Kidney tubule cell (primary cell): Measurements from ENCODE around the gene IQCK.
"Not testable (repeated sequence)": the region's sequence is repeated elsewhere in the genome, so short reads cannot be mapped to it uniquely, and the experiment has no call there.

Source experiments
- DNase-seq: peaks from one replicate; pipeline ENCODE4 v3.0.0-alpha.2; 2018; ENCODE audit warnings: low spot score

The IQCK gene

GRCh38 chr16:19717741-19718623, at the start of gene IQCK, which contains the start of gene KNOP1:
IQCK (plus strand) TSS chr16:19718271; CDS start chr16:19718307, 36 bp downstream.
KNOP1 (minus strand) TSS chr16:19718227; CDS start chr16:19715035, 3,192 bp downstream.
- DNase-seq: peak; percentile 92

DNA sequence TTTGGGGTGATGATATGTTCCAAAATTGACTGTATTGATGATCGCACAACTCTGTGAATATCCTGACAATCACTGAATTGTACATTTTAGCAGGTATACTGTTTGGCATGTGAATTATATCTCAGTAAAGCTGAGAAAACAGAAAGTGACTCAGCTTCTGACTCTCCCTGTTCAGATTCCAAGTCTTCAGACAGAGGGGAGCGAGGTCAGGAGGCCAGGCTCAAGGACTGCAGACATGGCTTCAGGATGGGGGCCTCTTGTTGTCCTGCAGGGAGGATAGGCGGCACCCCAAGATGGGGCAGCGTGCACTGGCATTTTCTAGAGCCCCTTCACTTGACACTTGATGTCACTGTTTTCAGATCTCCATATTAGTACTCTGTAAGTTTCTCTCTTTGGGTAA, 45.7 kb upstream of the IQCK start:
- no peak for DNase-seq

DNA sequence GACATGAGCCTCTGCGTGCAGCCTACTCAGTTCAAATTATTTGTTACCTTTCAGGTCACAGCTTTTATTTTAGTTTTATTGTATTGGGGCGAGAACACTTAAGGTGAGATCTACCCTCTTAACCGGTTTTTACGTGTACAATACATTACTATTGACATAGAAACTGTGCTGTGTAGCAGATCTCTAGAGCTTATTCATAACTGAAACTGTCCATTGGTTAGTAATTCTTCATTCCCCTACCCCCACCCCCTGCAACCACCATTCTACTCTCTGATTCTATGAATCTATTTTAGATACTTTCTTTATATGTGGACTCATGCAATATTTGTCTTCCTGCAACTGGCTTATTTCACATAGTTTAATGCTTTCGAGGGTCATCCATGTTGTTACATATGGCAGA, 43.6 kb upstream of the IQCK start:
- no peak for DNase-seq

GRCh38 chr16:19677402-19677801, 40.7 kb upstream of the IQCK start:
- DNase-seq: no peak

- no peak for DNase-seq
Observed at GRCh38 chr16:19678804-19679203, 39.3 kb upstream of the IQCK start.

- not testable (repeated sequence) for DNase-seq
Observed at GRCh38 chr16:19679281-19679680, 38.8 kb upstream of the IQCK start.

DNA sequence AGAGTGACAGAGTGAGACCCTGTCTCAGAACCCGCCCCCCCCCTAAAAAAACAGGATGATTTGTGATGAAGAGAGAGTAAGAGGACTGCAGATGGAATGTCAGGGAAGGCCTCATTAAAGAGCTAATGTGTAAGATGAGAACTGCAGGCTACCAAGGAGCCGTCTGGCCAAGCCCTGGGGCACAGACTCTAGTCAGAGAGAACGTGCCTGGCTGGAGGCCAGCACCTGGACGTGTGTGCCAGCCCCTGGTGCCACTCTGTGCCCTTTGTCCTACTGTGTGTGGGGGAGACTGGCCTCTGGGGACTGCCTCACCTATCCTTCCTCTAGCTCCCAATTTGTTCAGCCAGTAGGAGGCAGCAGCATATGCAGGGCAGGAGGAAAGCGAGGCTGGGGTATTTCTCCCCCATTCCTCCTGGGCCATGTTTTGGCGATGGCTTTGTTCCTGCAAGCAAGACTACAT, 37.2 kb upstream of the IQCK start:
- DNase-seq: no peak

DNA sequence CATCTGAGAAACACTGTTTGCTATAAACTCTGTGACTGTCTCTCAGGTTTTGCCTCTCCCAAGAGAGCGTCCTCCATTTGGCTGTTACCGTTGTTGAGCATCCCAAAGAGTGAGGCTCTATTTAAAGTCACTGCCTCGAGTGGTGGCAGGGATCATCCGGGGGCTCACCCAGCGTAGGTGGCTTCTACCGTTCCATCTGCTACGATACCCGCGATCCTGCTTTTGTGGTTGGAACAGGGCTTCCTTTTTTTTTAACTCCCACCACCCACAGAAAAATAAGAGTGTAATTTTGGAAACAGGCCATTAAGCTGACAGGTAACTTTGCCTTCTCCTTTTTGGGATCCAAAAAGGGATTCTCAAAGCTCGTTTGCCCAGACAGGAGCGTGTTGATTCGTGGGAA, 36.4 kb upstream of the IQCK start:
- DNase-seq: no peak

- no peak for DNase-seq
Observed at GRCh38 chr16:19683453-19684236, 34.4 kb upstream of the IQCK start.

- DNase-seq: no peak
Observed at GRCh38 chr16:19685176-19685575, 32.9 kb upstream of the IQCK start.

GRCh38 chr16:19687279-19687678, 30.8 kb upstream of the IQCK start:
- no peak for DNase-seq

- no peak for DNase-seq
Observed at GRCh38 chr16:19688396-19689024, 29.6 kb upstream of the IQCK start.

GRCh38 chr16:19689342-19689741, 28.7 kb upstream of the IQCK start:
- DNase-seq: no peak

- DNase-seq: no peak
Observed at GRCh38 chr16:19690196-19690595, 27.9 kb upstream of the IQCK start.

GRCh38 chr16:19691161-19691711, 26.8 kb upstream of the IQCK start:
- peak; percentile 12 for DNase-seq

DNA sequence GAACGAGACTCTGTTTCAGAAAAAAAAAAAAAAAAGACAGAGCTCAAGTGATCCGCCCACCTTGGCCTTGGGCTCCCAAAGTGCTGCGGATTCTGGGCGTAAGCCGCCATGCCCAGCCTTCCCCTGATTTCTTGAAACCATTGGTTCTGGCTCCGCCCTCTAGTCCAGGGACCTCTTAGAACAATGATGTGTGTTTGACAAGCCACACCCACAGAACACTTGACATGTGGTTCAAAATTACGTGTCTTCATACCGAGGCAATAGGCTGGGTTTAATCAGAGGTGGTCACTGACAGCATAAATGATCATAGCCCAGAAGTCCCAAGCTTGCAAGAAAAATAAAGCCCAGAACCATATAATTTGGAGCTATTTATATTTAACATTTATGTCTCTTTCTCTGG, 23.1 kb upstream of the IQCK start:
- DNase-seq: no peak

GRCh38 chr16:19696328-19696727, 21.7 kb upstream of the IQCK start:
- DNase-seq: peak; percentile 62

- DNase-seq: no peak
Observed at GRCh38 chr16:19696961-19697360, 21.1 kb upstream of the IQCK start.

DNA sequence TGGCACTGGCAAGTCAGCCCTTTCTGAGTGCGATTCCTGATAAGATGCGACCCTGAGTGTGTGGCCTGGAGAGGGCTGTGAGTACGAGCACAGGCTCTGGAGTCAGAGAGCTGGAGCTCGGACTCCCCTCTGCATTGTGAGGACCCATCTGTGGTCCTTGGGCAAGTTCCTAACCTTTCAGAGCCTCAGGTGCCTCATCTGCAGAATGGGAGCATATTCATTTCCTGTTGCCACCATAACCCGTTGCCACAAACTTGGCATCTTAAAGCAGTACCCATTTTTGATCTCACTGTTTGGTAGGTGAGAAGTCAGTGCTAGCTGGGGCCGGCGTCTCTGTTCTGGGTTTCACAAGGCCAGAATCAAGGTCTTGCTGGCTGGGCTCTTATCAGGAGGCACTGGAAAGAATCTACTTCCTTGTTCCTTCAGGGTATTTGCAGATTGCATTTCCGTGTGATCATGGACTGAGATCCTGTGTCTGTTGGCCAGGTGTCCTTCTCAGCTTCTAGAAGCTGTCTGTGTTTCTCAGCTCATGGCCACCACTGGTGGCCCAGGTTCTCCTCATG, 20.2 kb upstream of the IQCK start:
- no peak for DNase-seq

DNA sequence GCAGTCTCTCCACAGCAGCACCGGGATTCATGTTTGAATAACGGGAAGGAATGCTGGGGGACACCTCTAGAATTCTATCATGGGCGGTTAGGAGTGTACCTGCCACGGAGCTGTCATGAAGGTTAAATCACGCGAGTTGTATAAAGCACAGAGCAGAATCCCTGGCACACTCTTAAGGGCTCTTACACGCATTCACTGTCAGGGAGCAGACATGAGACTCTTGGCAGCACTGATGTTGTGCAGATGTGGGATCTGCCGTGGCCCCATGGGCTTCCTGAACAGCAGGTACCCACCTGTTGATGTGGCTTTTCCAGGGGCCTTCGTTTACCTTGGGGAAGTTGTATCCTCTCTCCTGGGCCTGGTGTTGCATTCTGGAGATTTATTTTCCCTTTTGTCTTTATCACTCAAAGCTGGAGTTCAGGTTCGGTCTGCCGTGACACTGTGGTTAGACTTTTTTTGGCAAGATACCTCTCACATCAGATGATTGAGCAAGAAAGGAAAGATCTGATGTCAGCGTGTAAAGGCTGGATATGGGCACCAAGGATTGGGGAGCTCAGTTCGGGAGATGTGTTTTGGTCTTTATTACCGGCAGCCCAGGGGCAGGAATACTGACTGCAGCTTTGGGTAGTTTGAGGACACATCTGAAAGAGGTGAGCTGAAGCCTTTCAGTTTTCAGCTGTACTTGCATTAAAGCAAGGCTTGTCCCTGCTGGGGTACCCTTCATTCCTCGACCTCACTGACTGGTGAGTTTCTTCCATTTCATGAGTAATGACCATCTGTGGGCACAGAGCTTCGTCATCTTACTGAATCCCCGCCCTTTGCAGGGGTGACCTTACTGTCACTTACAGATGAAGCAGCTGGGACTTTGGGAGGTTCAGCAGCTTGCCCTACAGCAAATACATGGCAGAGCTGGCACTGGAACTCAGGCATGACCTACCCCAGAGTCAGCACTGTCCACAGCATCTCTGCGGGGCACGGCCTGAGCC, 19.3 kb upstream of the IQCK start:
- DNase-seq: peak; percentile 58

DNA sequence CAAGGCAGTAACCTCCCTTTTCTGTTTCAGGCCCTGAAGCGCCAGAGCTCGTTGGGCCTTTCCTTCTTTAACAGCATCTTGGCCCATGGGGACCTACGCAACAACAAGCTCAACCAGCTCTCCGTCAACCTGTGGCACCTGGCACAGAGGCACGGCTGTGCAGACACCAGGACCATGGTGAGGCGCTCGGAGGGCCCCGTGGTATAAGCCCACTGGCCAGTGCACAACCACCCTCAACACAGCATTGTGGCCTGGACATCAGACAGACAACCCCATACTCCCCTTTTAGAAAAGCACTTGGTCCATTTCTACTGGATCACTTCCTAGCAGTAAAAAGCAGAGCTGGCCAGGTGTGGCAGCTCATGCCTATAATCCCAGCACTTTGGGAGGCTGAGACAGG, 18.6 kb upstream of the IQCK start:
- no peak for DNase-seq
